Motor neuron (in vitro differentiated cells): Measurements from ENCODE around the gene KCNQ4. TPM values are rescaled to one million over a fixed set of nuclear protein-coding genes. Genes with fewer than 3 reads are reported as not detected.

ENCODE experiments used
- ATAC-seq, 8 experiments: fragments of 200-7000 bp; cut with Tn5 transposase; replicated peaks in 6 of 8; 2 replicates each; pipeline ENCODE4 v1.8.0; 2021; ENCODE audit warnings: mild to moderate bottlenecking in 8 of 8, moderate library complexity in 8 of 8
- H3K27ac ChIP-seq, 2 donors: fragments of 250-450 bp; sonication (Bioruptor Pico); 2 replicates each; pipeline ENCODE4 v1.9.0; 2021; ENCODE audit warnings: antibody characterized with exemption in 2 of 2, mild to moderate bottlenecking in 2 of 2, moderate library complexity in 1 of 2
- H3K4me1 ChIP-seq, 2 donors: fragments of 250-450 bp; sonication (Bioruptor Pico); replicated peaks in 1 of 2; 2 replicates each; pipeline ENCODE4 v1.6.1; 2021; ENCODE audit warnings: antibody characterized with exemption in 2 of 2, mild to moderate bottlenecking in 2 of 2, moderate library complexity in 1 of 2
- H3K4me3 ChIP-seq, 5 donors: fragments of 250-450 bp; sonication (Bioruptor Pico); 2 replicates each; pipeline ENCODE4 v1.9.0; 2021; ENCODE audit warnings: antibody characterized with exemption in 5 of 5, mild to moderate bottlenecking in 5 of 5, moderate library complexity in 4 of 5
- WGBS, 10 experiments: fragments of 450-650 bp; shearing (Covaris generic); methylation state at CpG; one replicate each; pipeline ENCODE4 v1.0.0; 2022; 5-methylcytosine and 5-hydroxymethylcytosine counted together
- in situ Hi-C, 9 experiments: fragments of 400-800 bp; cut with MboI; loops; one replicate each; pipeline ENCODE4 v1.15.0; 2021; ENCODE audit warnings: low sequenced_read_pairs in 9 of 9, low pct_unique_long_range_greater_than_20kb in 2 of 9; ENCODE audit not compliant: unreplicated experiment in 9 of 9
- total RNA-seq, 8 experiments: library from RNA; unstranded; fragments of 300-600 nt; gene quantifications; 2 replicates each; pipeline versions ENCODE4 v1.2.3 to v1.2.4, GENCODE V29; 2022

The KCNQ4 gene
- total RNA-seq, 8 experiments from 2014 or later: 0.22 to 4.6 (median 0.53) TPM

DNA sequence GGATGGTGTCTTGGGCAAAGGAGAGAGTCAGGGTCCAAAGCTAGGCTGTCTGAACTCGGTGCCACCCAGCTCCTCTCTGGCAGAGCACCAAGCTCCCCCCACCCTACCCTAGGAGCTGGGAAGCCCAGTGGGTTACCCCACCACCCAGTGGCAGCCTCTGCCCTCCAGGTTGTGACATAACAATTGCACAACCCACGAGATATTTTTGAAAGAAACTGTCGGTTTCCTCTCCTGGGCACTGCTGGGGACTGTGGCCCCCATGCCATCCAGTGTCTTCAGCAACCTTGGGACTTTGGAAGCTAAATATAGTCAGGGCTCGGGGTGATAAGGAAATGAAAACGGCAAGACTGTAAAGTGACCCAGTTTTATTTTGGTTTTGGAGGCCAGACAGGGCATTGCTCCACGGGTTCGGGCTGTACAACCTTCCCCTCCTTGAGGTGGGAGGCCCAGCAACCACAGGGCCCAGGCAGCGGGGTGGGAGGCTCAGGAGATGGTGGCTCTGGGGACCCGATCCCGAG lies 77.2 kb downstream of the KCNQ4 start:
- Histone ChIP-seq H3K27ac (no peak overlapping the region), H3K4me1 (peaks cover 3 to 4% of the 10 kb centered on the region in 2 donors), H3K4me3 (peak overlapping the region; percentile 52 to 67 (median 65))
- in situ Hi-C loops: loop anchor here in 1 of 9 experiments (25.0 kb wide), 1 partner anchor 248 kb away; no protein-coding TSS in a partner anchor
- ATAC-seq: no peak
- WGBS, 10 experiments: 20 to 80% (median 48%) methylated on average over 1 to 6 of the region's 10 CpGs; no CpG with 5 or more reads in 2 of the 10 experiments

DNA sequence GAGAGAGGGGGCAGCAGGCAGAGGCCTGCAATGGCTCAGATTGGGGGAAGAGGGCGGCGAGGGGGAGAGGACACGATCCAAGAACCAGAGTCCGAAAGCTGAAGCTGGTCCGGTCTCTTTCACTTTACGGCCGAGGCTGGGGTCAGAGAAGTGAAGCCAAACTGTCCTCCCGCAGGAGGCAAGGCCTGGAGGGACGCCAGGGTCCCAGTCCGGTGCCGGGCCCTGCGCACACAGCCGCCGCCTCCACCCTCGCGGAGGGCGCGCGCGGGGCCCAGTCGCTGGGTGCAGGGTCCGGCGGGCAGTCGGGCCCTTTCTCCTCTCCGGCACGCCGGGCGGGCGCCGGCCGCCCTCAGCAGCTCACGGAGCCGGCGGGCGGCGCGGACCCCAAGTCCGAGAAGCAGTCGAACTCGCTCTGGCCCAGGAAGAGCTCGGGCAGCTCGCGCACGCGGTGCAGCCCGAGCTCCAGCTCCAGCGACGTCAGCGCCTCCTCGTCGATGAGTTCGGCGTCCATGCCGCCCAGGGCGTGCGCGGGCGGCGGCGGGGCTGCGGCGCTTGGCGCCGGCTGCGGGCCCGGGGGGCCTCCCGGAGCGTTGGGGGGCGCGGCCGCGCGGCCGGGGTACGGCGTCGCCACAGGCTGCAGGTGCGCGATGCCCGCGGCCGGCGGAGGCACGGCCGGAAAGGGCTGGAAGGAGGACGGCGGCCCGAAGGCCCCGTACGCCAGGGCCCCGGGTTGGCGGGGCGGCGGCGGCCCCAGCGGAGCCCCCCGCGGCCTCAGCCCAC lies 77.8 kb downstream of the KCNQ4 start:
- WGBS, 10 experiments: 0 to 33% (median 2%) methylated on average over 2 to 11 of the region's 98 CpGs; no CpG with 5 or more reads in 4 of the 10 experiments
- in situ Hi-C loops: loop anchor here in 1 of 9 experiments (25.0 kb wide), 1 partner anchor 249 kb away; no protein-coding TSS in a partner anchor
- no peak overlapping the region for H3K27ac ChIP-seq
- peaks cover 3 to 4% of the 10 kb centered on the region in 2 donors for H3K4me1 ChIP-seq
- peak overlapping the region; percentile 52 to 67 (median 65) for H3K4me3 ChIP-seq
- ATAC-seq: peak; percentile 8 to 37 (median 21)

DNA sequence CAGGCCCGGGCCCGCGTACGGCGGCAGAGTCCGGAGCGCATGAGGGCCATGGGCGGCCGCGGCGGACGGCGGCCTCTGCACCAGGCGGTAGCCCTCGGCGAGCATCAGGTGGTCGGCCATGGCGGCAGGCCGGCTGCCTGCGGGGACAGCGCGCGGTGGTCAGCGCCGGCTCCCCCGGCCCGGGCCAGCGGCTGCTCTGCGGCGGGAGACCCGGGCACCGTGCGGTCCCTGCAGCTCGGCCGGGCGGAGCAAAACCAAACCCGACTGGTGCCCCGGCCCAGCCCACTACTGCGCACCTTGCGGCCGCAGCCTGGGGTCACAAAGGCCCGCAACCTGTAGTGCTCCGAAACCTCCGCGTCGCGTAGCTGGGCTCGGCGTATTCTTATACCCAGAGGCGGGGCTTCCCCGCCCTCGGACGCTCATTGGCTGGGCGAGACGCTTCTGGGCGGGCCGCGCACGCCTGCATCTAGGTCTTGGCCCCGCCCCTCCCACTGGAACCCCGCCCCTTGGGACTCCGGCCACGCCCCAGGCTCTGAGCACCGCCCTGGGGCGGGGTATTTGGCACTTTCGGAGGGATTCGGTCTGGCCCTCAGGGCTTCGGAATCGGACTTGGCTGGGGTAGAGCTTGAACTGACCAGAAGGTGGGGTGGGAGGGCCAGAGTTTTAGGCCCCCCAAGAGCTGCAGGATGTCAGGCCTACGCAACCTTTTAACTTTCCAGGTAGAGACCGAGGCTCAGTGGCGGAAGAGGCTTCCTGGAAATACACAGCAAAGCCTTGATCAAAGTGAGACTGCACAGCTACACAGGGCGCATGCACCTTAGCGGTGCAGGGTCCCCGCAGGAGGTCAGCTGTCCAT lies 78.6 kb downstream of the KCNQ4 start, which contains the start of gene CITED4:
CITED4 (minus strand) TSS at position 356 of the 856 bp plus-strand sequence; CDS start at position 120, 236 bp downstream.
- peak; percentile 91 to 98 (median 96) for ATAC-seq
- WGBS, 10 experiments: 2 to 80% (median 25%) methylated on average over 1 to 21 of the region's 75 CpGs; no CpG with 5 or more reads in 4 of the 10 experiments
- in situ Hi-C loops: loop anchor here in 1 of 9 experiments (25.0 kb wide), 1 partner anchor 250 kb away; no protein-coding TSS in a partner anchor
- Histone ChIP-seq H3K4me3 (peak within 1 kb of the TSS; percentile 52 to 67 (median 65)), H3K4me1 (peaks cover 3 to 4% of the 10 kb centered on the region in 2 donors), H3K27ac (no peak within 1 kb of the TSS)

GRCh38 chr1:40868051-40868723 lies 84.6 kb downstream of the KCNQ4 start:
- Histone ChIP-seq H3K4me3 (no peak overlapping the region), H3K27ac (no peak overlapping the region), H3K4me1 (no peaks in the 10 kb centered on the region)
- in situ Hi-C loops: loop anchor here in 1 of 9 experiments (25.0 kb wide), 1 partner anchor 256 kb away; no protein-coding TSS in a partner anchor
- ATAC-seq: peak in 5 of 8 experiments; percentile 18 to 63 (median 24)
- WGBS, 10 experiments: 0 to 87% (median 65%) methylated on average over 1 to 4 of the region's 4 CpGs; no CpG with 5 or more reads in 2 of the 10 experiments

DNA sequence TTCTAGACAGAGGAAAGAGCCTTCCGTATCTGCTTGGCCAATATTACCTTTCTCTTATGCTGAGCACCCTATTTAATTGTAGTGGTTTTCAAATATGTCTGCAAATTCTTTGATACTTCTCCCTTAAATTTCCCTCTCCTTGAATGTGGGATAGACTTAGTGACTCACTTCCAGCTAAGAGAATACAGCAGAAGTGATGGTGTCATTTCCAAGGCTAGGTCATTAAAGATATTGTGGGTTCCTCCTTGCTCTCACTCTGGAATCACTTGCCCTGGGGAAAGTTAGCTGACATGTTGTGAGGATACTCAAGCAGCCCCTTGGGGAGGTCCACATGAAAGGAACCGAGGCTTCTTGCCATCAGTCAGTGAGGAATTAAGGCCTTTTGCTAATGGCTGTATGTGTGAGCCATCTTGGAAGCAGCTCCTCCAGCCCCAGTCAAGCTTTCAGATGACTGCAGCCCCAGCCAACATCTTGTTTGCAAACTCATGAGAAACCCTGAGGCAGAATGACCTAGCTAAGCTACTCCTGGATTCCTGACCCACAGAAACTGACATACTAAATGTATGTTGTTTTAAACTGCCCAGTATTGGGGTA lies 86.6 kb downstream of the KCNQ4 start:
- H3K4me3 ChIP-seq: no peak overlapping the region
- 44 to 100% (median 77%) methylated on average over 1 to 2 of the region's 2 CpGs; no CpG with 5 or more reads in 4 of the 10 experiments for WGBS, 10 experiments
- in situ Hi-C loops: loop anchor here in 1 of 9 experiments (25.0 kb wide), 1 partner anchor 258 kb away; no protein-coding TSS in a partner anchor
- no peak for ATAC-seq
- no peak overlapping the region for H3K27ac ChIP-seq
- no peaks in the 10 kb centered on the region for H3K4me1 ChIP-seq

DNA sequence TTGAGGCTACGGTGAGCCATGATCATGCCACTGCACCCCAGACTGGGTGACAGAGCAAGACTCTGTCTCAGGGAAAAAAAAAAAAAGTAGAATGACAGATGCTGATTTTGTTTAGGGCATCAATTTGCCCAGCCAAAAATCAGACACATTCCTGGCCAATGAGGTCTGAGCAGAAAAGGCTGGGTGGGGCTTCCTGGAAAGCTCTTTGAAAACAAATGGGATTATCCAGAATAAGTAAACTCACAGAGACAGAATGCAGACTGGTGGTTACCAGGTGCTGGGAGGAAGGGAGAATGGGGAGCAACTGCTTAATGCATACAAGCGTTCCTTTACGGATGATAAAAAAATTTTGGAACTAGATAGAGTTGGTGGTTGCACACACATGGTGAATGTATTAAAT lies 88.7 kb downstream of the KCNQ4 start:
- no peak overlapping the region for H3K27ac ChIP-seq
- no peaks in the 10 kb centered on the region for H3K4me1 ChIP-seq
- WGBS, 10 experiments: 24 to 94% (median 84%) methylated on average over 1 to 3 of the region's 3 CpGs; no CpG with 5 or more reads in 2 of the 10 experiments
- in situ Hi-C loops: loop anchor here in 1 of 9 experiments (25.0 kb wide), 1 partner anchor 260 kb away; no protein-coding TSS in a partner anchor
- ATAC-seq: peak in 3 of 8 experiments; percentile 85 to 87 (median 86)
- H3K4me3 ChIP-seq: no peak overlapping the region

DNA sequence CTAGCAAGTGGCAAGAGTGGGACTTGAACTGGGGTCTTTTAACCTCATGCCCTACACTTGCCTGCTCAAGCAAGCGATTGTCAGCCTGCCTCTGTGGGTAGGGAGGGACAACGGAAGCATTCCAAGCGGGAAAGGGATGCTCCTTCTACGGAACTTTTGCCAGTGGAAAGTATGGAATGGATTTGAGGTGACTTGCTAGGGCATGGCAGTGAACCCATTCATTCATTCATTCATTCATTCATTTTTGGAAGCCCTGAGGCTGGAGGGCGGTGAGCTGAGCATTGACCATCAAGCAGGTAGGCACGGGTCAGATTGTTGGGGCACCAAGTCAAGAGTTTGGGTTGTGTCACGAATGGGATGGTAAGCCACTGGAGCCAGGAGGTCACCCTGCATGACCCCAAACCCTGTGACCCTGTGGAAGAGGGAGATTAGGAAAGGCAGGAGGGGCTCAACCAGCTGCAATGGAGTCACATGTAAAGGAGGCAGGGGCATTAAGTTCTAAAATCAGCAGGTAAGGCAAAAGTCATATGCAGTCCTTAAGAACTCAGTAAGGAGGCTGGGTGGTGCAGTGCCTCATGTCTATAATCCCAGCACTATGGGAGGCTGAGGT lies 90.4 kb downstream of the KCNQ4 start:
- 58 to 100% (median 90%) methylated on average over 1 to 7 of the region's 7 CpGs; no CpG with 5 or more reads in 2 of the 10 experiments for WGBS, 10 experiments
- in situ Hi-C loops: loop anchor here in 1 of 9 experiments (25.0 kb wide), 1 partner anchor 262 kb away; no protein-coding TSS in a partner anchor

GRCh38 chr1:40876436-40876761 lies 92.8 kb downstream of the KCNQ4 start:
- WGBS, 10 experiments: 62 to 100% (median 75%) methylated on average over 1 to 2 of the region's 2 CpGs; no CpG with 5 or more reads in 3 of the 10 experiments
- Histone ChIP-seq H3K4me3 (no peak overlapping the region), H3K4me1 (peaks cover 0 to 3% of the 10 kb centered on the region in 2 donors), H3K27ac (no peak overlapping the region)
- in situ Hi-C loops: no loop called here
- no peak for ATAC-seq

More for the DNA sequence above, 90.4 kb downstream of the KCNQ4 start:
- ATAC-seq: no peak
- Histone ChIP-seq H3K27ac (no peak overlapping the region), H3K4me1 (no peaks in the 10 kb centered on the region), H3K4me3 (no peak overlapping the region)

- ATAC-seq: no peak
- WGBS, 10 experiments: 33 to 100% (median 86%) methylated on average over 1 of the region's 1 CpG; no CpG with 5 or more reads in 3 of the 10 experiments
- in situ Hi-C loops: no loop called here
- H3K4me3 ChIP-seq: no peak overlapping the region
- peaks cover 0 to 3% of the 10 kb centered on the region in 2 donors for H3K4me1 ChIP-seq
- no peak overlapping the region for H3K27ac ChIP-seq
Measured at GRCh38 chr1:40876891-40877290, 93.3 kb downstream of the KCNQ4 start.

- peaks cover 0 to 3% of the 10 kb centered on the region in 2 donors for H3K4me1 ChIP-seq
- H3K27ac ChIP-seq: no peak overlapping the region
- 43 to 82% (median 52%) methylated on average over 2 to 3 of the region's 4 CpGs; no CpG with 5 or more reads in 7 of the 10 experiments for whole genome bisulfite sequencing, 10 experiments
- peak; percentile 48 to 95 (median 60) for ATAC-seq
- in situ Hi-C loops: no loop called here
- no peak overlapping the region for H3K4me3 ChIP-seq
Measured at GRCh38 chr1:40877698-40878097, 94.1 kb downstream of the KCNQ4 start.

DNA sequence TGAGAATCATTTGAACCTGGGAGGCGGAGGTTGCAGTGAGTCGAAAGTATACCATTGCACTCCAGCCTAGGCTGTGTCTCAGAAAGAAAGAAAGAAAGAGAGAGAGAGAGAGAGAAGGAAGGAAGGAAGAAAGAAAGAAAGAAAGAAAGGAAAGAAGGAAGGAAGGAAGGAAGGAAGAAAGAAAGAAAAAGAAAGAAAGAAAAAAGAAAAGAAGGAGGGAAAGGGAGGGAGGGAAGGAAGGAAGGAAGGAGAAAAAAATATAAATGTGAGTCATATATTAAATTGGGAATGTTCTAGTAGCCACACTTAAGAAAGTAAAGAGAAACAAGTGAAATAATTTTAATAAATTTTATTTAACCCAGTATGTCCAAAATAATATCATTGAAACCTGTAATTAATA lies 95.3 kb downstream of the KCNQ4 start:
- H3K4me1 ChIP-seq: peaks cover 0 to 3% of the 10 kb centered on the region in 2 donors
- no peak overlapping the region for H3K27ac ChIP-seq
- ATAC-seq: no peak
- no peak overlapping the region for H3K4me3 ChIP-seq
- in situ Hi-C loops: no loop called here
- WGBS, 10 experiments: 89 to 100% (median 98%) methylated on average over 1 to 2 of the region's 2 CpGs
